AG10803 (cell line): Measurements from ENCODE around the gene ALK.

Experiments used
- DNase-seq: peaks from one replicate; pipeline ENCODE4 v3.0.0; 2010; ENCODE audit warnings: low read depth
- H3K4me3 ChIP-seq: 2 replicates; pipeline ENCODE4 v1.5.1; 2011; ENCODE audit warnings: mild to moderate bottlenecking, low read length, control low read depth
- CTCF ChIP-seq: conservative IDR thresholded peaks from 2 replicates; pipeline ENCODE4 v1.5.1; 2011; ENCODE audit warnings: mild to moderate bottlenecking, low read length, control low read depth, inconsistent platforms

The ALK gene

GRCh38 chr2:29426354-29426753, 495.0 kb downstream of the ALK start:
- no peak for DNase-seq
- no peak for TF ChIP-seq CTCF
- no peak overlapping the region for H3K4me3 ChIP-seq

DNA sequence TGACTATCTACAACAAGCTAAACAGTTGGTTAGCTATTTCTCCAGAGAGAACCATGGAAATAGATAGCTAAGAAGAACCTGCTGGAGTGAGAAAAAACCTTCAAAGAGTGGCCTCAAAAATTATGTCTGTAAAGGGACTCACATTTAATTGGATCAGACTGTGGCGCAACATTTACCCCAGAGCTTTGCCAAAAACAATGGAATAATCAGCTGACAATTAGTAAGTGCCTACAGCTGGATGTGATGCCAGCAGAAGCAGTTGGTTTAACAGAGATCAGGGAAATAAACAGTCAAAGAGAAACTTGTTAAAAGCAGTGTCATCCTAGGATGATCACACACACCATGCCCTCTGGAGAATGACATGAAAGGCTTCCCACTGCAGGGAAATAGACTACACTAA, 495.5 kb downstream of the ALK start:
- H3K4me3 ChIP-seq, result no peak overlapping the region
- no peak for TF ChIP-seq CTCF
- DNase-seq, result no peak

- H3K4me3 ChIP-seq, result no peak overlapping the region
- no peak for TF ChIP-seq CTCF
- no peak for DNase-seq
Observed at GRCh38 chr2:29423061-29423666, 498.2 kb downstream of the ALK start.

- no peak for DNase-seq
- no peak overlapping the region for H3K4me3 ChIP-seq
- no peak for TF ChIP-seq CTCF
Observed at GRCh38 chr2:29420999-29421782, 500.2 kb downstream of the ALK start.

- no peak overlapping the region for H3K4me3 ChIP-seq
- no peak for TF ChIP-seq CTCF
Observed at GRCh38 chr2:29420464-29420863, 500.9 kb downstream of the ALK start.

GRCh38 chr2:29417630-29418029, 503.8 kb downstream of the ALK start:
- no peak overlapping the region for H3K4me3 ChIP-seq
- no peak for DNase-seq
- no peak for TF ChIP-seq CTCF

More at GRCh38 chr2:29420464-29420863, 500.9 kb downstream of the ALK start:
- no peak for DNase-seq
